Mammary epithelial cell (primary cell): Measurements from ENCODE around the gene TSEN54.

Source experiments
- EZH2 ChIP-seq: IDR thresholded peaks from 2 replicates; pipeline ENCODE4 v1.6.1; 2012; ENCODE audit warnings: low read length, inconsistent platforms, borderline replicate concordance
- TF ChIP-seq, protein P1 (sequence below), 2 donors: IDR thresholded peaks in 1 of 2; conservative IDR thresholded peaks in 1 of 2; 2 replicates each; pipeline ENCODE4 v1.5.1; 2011 to 2012; ENCODE audit warnings: inconsistent platforms in 2 of 2, low read length in 2 of 2, mild to moderate bottlenecking in 2 of 2, control low read depth in 1 of 2, low read depth in 1 of 2; ENCODE audit not compliant: insufficient read depth in 1 of 2; ENCODE audit errors: extremely low read depth in 1 of 2

DNA sequence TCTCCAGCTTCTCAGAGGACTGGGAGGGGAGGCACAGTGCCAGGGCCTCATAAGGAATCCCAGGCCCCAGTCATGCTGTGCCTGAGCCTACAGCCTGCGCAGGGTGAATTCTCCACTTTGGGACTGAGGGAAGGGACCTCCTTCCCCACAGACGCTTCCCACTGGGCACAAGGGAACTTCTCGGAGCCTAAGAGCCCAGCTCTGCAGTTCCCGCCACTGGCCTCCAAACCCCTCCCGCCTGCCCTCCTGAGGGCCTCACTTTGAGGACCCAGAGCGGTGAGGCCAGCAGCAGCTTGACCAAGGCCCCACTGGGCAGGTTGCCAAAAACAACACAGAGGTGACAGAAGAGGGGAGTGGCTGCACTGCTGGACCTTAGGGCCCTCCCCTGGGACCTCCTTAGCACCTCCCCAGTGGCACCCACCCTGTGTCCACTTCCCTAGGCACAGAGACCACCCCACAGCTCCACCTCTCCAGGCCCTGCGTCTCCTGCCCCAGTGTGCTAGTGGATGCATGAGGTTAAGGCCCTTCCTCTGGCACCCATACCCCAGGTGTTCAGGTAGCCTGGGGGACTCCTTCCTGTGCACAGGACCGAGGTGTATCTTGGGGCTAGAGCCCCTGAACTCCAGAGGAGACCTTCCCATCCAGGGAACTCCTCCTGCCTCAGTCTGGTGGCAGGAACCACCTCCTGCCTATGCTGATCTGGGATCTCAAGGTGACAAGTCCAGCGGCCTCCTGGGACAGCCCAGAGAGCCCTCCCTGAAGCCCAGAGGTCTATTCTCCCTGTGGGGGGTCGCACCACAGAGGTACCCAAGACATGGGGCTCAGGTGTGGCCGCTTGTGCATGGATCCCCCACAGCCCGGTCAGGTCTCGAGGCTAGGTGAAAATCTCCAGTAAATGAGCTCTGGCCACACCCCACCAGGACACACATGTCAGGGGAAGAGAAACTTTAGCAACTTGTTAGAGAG is 4.4 kb upstream of the TSEN54 start:
- TF ChIP-seq, protein P1, sequence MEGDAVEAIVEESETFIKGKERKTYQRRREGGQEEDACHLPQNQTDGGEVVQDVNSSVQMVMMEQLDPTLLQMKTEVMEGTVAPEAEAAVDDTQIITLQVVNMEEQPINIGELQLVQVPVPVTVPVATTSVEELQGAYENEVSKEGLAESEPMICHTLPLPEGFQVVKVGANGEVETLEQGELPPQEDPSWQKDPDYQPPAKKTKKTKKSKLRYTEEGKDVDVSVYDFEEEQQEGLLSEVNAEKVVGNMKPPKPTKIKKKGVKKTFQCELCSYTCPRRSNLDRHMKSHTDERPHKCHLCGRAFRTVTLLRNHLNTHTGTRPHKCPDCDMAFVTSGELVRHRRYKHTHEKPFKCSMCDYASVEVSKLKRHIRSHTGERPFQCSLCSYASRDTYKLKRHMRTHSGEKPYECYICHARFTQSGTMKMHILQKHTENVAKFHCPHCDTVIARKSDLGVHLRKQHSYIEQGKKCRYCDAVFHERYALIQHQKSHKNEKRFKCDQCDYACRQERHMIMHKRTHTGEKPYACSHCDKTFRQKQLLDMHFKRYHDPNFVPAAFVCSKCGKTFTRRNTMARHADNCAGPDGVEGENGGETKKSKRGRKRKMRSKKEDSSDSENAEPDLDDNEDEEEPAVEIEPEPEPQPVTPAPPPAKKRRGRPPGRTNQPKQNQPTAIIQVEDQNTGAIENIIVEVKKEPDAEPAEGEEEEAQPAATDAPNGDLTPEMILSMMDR (conservative IDR thresholded peaks at IDR 0.05 in 1 of 2, IDR thresholded peaks at IDR 0.05 in 1 of 2; ENCODE audit: extremely low read depth in 1 of 2, insufficient read depth in 1 of 2, low read depth in 1 of 2, low read length in 2 of 2), result no peak
- TF ChIP-seq EZH2, result no peak
